ENCODE measurements around the gene PPFIA3.
A peak's percentile ranks its signal among the peaks of the same experiment; 100 is the strongest.

PPFIA3 gene

DNA sequence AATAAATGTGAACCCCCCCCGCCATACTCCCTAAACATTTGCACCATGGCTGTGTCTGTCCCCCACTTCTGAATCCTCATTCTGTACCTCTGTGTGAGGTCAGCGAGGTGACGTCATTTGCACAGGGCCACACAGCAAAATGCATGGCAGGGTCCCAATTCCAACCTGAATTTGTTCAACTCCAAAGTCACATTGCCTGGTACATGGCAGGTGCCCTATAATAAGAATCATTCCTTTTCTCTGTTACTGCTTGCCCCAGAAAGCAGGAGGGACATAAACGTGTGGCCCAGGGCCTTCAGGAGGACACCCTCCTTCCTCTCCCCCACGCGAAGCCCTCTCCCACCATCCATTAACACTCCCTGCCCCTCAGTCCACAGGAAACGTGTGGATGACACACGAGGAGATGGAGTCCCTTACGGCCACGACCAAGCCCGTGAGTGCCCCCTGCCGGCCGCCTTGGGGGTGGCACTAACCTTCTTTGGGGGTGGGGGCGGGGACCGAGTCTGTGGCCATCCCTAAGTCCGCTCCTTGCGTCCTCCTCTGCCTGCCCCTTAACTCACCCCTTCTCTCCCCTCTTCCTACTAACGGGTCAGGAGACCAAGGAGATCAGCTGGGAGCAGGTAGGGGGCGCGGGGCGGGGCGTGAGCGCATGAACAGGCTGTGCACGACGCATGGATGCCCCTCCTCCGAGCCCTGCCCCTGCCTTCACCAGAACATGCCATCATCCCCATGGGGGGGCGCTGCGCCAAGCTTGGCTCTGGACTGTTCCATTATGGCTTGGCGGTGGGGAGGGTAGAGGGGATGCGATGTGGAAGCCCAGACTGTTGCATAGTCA is 26.4 kb downstream of the PPFIA3 start:
- TF ChIP-seq YY1 (IDR thresholded peaks at IDR 0.05; ENCODE audit: low read depth) = peak; percentile 78
- TF ChIP-seq TCF12 (IDR thresholded peaks at IDR 0.05; ENCODE audit: low read depth) = no peak; the same call in 1 of the 2 replicates
- no peak for TF ChIP-seq CEBPB (IDR thresholded peaks at IDR 0.05)
- TF ChIP-seq FOXM1 (IDR thresholded peaks at IDR 0.05; ENCODE audit: borderline replicate concordance, low read depth) = no peak
- 0 out of 2 replicates have a peak, but pooled peaks have one; percentile 20 for TF ChIP-seq EP300 (IDR thresholded peaks at IDR 0.05; ENCODE audit: borderline replicate concordance)
- TF ChIP-seq RAD21 (IDR thresholded peaks at IDR 0.05; ENCODE audit: low read depth) = peak; percentile 79
- no peak for TF ChIP-seq NFIC (IDR thresholded peaks at IDR 0.05)
- TF ChIP-seq REST (IDR thresholded peaks at IDR 0.05; ENCODE audit: low read depth) = no peak
- TF ChIP-seq CREB1 (IDR thresholded peaks at IDR 0.05; ENCODE audit: low read depth) = no peak
- peak; percentile 75 for TF ChIP-seq MAX (IDR thresholded peaks at IDR 0.05)
- TF ChIP-seq USF1 (IDR thresholded peaks at IDR 0.05) = no peak
- TF ChIP-seq EGR1 (IDR thresholded peaks at IDR 0.05) = no peak
- no peak for TF ChIP-seq TEAD4 (IDR thresholded peaks at IDR 0.05)
- TF ChIP-seq ZBTB7A (IDR thresholded peaks at IDR 0.05; ENCODE audit: low read depth) = peak; percentile 53; the same call in 1 of the 2 replicates

- TF ChIP-seq ZBTB7A (IDR thresholded peaks at IDR 0.05; ENCODE audit: low read depth) = 0 out of 2 replicates have a peak, but pooled peaks have one; percentile 6
Measured at GRCh38 chr19:49146408-49146770, 27.0 kb downstream of the PPFIA3 start.

DNA sequence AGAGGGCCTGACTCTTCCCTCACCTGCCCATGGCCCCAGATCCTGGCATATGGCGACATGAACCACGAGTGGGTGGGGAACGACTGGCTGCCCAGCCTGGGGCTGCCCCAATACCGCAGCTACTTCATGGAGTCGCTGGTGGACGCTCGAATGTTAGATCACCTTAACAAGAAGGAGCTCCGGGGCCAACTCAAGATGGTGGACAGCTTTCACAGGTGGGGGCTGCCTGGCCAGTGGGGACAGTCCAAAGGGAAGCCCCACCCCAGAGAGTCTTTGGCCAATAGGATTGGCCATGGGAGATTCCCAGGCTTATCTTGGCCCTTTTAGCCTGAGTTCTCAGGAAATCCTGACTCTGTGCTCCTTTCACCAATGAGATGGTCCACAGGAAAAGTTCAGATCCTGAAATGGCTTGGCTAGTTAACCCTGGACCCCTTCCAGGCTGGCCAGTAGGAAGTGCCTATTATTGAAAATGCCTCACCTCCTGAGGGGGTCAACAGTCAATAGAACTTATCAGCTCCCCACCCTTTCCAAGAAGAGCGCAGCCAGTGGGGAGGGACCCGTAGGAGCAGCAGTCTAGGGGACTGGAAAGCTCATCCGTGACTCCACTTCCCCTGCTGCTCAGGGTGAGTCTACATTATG is 28.8 kb downstream of the PPFIA3 start:
- TF ChIP-seq CEBPB (IDR thresholded peaks at IDR 0.05) (no peak), YY1 (IDR thresholded peaks at IDR 0.05; ENCODE audit: low read depth) (no peak)

- TF ChIP-seq NFIC (IDR thresholded peaks at IDR 0.05) (no peak), USF1 (IDR thresholded peaks at IDR 0.05) (no peak), EGR1 (IDR thresholded peaks at IDR 0.05) (peak; percentile 58), ZBTB7A (IDR thresholded peaks at IDR 0.05; ENCODE audit: low read depth) (0 out of 2 replicates have a peak, but pooled peaks have one; percentile 27), CREB1 (IDR thresholded peaks at IDR 0.05; ENCODE audit: low read depth) (no peak), MAX (IDR thresholded peaks at IDR 0.05) (peak; percentile 82), REST (IDR thresholded peaks at IDR 0.05; ENCODE audit: low read depth) (peak; percentile 82)
Measured at GRCh38 chr19:49148784-49149651, 29.7 kb downstream of the PPFIA3 start.

DNA sequence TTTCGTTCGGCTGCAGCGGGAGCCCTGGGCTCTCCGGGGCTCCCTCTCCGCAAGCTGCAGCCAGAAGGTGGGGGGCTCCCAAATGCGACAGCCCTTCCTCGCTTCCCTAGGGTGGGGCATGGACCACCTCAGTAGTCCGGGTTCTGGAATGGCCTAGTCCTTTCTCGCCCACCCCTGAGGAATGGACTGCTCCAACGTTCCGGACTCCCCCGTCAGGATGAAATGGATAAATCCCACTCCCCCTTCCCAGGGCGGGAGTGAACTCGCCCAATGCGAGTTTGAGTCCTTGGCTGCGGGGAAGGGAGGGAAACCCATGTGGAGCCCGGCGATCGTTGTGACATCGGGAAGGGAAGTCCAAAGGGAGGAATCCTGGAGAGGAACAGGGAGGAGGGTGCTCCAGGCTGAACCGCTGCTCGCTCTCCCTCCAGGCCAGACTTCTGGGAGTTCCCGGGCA is 30.3 kb downstream of the PPFIA3 start:
- TF ChIP-seq REST (IDR thresholded peaks at IDR 0.05; ENCODE audit: low read depth) (no peak; the same call in 1 of the 2 replicates), MAX (IDR thresholded peaks at IDR 0.05) (peak; percentile 63), CEBPB (IDR thresholded peaks at IDR 0.05) (0 out of 2 replicates have a peak, but pooled peaks have one; percentile 21), ZBTB7A (IDR thresholded peaks at IDR 0.05; ENCODE audit: low read depth) (no peak), FOXM1 (IDR thresholded peaks at IDR 0.05; ENCODE audit: borderline replicate concordance, low read depth) (0 out of 2 replicates have a peak, but pooled peaks have one; percentile 14), EP300 (IDR thresholded peaks at IDR 0.05; ENCODE audit: borderline replicate concordance) (no peak), RAD21 (IDR thresholded peaks at IDR 0.05; ENCODE audit: low read depth) (no peak), EGR1 (IDR thresholded peaks at IDR 0.05) (no peak), USF1 (IDR thresholded peaks at IDR 0.05) (no peak), CREB1 (IDR thresholded peaks at IDR 0.05; ENCODE audit: low read depth) (no peak), NFIC (IDR thresholded peaks at IDR 0.05) (no peak), TCF12 (IDR thresholded peaks at IDR 0.05; ENCODE audit: low read depth) (peak; percentile 6; the same call in 1 of the 2 replicates), YY1 (IDR thresholded peaks at IDR 0.05; ENCODE audit: low read depth) (no peak), TAF1 (IDR thresholded peaks at IDR 0.05; ENCODE audit: low read depth) (0 out of 2 replicates have a peak, but pooled peaks have one; percentile 33), TEAD4 (IDR thresholded peaks at IDR 0.05) (no peak)
